ENCODE measurements around the gene QPCT.
"Not testable (repeated sequence)": the region's sequence is repeated elsewhere in the genome, so short reads cannot be mapped to it uniquely, and the experiment has no call there.

The QPCT gene

DNA sequence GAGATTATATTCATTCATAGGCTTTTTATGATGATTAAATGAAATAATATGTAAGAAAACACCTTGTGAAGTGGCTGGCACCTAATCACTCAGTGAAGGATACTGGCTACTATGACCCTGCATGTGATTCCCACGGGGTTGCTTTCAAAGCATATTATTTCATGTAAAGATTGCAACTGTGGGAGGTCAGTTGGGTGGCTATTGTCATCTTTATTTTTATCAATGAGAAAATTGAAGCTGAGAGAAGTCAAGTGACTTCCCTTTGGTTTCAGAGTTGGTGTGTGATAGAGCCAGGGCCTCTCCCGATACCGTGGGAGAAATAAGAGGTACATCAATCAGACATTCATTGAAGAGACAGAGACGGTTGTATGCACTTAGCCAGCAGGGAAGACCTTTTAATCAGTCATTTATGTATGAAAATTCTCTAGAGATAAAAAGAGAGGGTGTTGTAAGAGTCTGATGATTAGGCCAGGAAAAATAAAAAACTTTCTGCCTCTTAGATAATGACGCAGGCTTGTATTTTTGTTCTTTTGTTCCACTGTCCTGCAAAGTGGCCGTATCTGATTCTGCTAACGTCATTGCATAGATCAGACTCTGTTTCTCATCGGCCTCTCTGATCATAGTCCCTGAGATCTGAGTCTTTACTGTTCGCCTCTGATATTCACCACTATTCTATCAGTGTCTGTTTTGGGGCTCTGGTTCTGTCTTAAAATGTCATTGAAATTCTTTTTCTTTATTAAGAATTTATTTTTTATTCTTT is 50.5 kb downstream of the QPCT start:
- peak; percentile 49 to 93 for DNase-seq

DNA sequence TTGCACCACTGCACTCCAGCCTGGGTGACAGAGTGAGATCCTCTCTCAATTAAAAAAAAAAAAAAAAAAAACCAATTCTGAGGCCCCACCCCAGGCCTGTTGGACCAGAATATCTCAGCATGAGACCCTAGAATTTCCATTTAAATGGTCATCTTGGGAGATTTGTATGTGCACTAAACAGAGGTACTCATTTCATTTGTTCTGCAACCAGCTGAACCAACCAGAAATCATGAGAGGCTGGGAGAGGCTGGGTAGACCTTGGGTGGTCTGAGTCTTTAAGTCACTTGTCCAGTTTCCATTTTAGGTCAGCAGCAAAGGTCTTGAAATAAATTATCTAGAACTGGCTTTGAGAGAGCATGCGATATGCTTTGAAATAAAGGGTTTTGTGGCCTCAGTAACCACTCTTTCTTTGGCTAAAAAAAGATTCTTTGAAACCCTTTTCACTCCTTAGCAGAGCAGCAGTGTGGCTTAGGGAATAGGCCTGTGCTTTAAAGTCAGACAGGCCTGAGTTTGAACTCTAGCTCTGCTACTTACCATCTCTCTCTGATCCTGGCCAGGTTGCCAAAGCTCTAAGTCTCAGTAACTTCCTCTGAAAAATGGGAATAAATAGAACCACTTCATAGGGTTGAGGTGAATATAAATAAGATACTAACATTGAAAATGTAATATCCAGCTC is 52.6 kb downstream of the QPCT start:
- DNase-seq, result no peak

DNA sequence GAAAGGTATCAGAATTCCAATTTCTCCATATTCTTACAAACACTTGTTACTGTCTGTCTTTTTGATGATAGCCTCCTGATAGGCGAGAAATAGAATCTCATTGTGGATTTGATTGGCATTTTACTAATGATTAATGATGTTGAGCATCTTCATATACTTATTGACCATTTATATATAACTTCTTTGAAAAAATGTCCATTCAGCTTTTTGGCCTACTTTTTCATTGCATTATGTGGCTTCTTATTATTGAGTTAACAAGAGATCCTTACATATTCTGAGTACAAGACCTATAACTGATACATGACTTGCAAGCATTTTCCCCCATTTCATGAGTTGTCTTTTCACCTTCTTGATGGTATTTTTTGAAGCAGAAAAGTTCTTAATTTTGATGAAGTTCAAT is 54.6 kb downstream of the QPCT start:
- no peak for DNase-seq

DNA sequence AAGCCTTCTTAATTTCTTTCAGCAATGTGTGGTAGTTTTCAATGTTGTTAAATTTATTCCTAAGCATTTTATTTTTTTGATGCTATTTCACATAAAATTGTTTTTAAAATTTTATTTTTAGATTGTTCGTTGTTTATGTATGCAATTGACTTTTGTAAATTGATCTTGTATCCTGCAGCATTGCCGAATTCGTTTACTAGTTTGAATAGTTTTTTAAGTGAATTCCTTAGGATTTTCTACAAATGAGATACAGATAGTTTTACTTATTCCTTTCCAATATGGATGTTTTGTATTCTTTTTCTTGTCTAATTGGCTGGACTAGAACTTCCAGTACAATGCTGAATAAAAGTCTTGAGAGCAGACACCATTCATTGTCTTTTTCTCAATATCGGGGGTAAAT is 55.6 kb downstream of the QPCT start:
- DNase-seq, result no peak

DNA sequence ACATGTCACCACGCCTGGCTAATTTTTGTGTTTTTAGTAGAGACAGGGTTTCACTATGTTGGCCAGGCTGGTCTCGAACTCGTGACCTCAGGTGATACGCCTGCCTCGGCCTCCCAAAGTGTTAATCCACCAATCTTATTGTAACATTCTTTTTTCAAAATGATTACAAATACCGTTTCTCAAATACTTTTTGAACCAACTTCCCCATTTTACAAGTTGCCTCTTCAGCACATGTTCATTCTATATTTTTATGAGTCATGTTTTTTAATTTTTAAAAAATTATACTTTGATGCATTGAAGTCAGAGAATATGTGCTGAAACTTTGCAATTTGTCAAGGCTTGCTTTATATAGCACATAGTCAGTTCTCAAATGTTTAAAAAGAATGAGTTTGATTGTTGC is 58.2 kb downstream of the QPCT start:
- DNase-seq, result peak; percentile 38 to 41

DNA sequence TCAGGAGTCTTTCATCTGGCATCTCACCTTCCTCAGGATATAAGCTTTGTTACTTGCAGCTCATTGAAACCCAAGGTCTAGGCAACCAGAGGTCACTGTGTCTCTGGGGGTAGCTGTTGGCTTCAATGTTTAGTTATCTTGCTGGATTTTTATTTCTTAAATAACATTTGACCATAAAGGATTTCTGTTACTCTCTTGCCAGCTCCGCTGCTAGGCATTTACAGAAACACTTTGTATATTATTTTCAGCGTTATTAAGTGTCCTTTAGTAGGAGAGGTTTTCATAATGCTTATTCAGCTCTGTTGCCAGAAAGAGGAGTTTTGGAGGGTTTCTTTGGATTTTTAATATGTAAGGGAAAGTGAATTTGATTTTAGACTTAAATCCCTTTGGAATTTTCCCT is 61.4 kb downstream of the QPCT start:
- DNase-seq, result no peak

DNA sequence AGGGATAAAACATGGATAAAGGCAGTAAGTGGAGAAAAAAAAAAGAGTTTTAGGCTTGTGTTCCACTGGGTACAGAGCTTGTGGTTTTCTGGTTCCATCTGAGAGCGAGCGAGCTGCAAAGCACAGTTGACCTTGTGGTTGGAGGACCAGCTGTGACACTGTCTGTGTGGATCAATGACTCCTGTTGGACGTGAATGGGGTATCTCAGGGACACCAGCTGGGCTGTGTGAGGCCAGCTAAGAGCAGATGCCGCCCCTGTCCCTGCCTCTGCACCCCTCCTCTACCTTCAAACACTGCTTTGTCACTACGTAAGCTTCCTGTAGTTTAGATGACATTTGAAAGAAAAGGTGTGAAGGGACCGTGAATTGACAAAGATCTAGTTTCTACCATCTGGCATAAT is 67.8 kb downstream of the QPCT start:
- no peak for DNase-seq

DNA sequence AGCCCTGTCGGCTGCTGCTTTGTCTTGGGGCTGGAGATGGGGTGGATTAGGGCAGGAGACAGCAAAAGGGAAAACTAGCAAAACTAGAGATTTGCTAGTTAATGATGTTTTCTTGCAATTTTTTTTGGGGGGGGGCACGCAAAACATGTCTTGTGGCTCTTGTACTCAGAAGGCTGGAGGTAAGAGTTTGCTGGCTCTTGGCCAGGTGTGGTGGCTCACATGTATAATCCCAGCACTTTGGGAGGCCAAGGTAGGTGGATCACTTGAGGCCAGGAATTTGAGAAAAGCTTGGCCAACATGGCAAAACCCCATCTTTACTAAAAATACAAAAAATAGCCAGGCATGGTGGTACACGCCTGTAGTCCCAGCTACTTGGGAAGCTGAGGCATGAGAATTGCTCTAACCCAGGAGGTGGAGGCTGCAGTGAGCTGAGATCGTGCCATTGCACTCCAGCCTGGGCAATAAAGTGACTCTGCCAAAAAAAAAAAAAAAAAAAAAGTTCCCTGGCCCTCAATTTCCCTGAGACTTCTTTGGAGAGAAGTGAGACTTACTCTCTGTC is 69.6 kb downstream of the QPCT start:
- not testable (repeated sequence) for DNase-seq

DNA sequence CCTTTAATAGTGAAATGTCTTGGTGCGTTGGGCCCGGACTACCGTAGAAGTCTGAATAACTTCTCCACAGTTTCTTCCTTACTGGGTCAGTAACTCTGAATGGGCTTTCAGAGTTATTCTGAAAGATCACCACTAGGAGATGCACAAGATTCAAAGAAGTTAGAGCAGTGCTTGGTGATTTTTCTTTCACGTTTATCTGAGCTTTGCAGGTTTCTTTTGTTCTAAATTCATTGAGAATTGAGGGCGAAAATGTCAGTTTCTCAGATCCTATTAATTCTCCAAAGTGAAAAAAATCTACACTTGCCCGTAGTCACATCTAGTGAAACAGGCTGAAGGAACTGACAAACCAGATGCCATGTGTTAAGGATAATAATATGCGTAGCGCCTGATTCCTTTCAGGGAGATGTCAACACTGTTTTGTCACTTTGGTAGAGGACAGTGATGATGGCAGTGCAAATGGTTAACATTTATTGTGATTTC is 70.1 kb downstream of the QPCT start:
- peak; percentile 62 to 79 for DNase-seq

DNA sequence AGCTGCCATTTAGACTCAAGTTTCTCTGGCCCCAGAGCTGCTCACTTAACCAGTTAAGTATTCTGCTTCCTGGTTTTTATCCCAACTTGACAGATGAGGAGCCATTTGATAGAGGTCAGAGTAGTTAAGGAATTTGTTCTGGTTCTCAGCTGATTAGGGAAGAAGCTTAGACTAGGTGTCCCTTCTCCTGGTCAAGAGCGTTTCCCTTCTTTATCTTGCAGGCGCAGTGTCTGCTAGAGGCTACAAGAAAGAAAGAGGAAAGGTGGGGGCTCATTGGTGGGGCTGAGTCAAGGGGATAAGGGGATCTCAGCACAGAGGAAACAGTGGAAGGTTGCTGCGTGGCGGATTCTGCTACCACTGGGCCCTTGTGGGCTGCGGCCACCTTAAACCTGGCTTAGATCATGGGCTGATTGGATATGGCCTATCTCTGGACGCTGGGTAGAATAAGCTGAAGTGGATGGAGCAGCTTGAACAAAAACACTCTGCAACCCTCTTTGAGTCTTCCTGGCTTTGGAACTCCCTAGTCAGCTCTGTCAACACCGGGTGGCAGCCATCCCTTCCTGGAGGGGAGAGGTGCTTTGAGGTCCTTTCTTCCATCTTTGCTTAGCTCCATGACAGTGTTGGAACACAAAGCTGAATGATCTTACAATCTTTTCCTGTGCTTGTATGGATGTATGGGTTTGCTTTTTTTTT is 70.8 kb downstream of the QPCT start:
- no peak for DNase-seq

DNA sequence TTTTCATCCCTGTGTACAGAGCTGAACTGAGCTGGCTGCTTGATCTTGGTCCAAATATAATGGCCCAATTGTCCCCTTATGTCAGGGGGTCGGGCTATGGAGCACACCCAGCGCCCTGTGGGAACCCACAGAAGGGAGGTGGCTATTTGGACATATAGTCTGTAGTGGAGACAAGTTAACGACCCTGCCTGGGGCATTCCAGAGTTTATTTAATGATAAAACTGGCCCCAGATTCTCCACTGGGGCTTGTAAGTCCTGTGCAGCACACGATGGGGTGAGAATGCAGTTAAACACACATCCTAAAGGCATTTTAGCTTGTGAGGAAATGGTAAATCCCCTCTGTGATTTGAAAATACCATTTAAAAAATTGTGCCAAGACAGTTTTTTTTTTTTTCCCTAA is 72.9 kb downstream of the QPCT start:
- DNase-seq, result no peak

DNA sequence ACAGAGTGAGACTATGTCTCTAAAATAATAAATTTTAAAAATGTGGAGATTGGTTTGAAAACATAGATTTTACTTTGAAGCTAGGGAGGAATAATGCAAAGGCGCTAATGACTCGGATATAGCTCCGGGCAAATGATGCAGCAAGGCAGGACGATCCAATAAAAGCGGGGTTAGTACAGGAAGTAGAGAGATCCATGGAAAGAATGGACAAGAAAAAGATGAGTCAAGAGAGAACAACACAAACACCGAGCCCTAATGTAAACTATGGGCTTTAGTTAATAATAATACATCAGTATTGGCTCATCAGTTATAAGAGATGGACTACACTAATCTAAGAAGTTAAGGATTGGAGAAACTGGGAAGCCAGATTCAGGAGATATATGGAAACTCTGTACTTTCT is 74.5 kb downstream of the QPCT start:
- no peak for DNase-seq

DNA sequence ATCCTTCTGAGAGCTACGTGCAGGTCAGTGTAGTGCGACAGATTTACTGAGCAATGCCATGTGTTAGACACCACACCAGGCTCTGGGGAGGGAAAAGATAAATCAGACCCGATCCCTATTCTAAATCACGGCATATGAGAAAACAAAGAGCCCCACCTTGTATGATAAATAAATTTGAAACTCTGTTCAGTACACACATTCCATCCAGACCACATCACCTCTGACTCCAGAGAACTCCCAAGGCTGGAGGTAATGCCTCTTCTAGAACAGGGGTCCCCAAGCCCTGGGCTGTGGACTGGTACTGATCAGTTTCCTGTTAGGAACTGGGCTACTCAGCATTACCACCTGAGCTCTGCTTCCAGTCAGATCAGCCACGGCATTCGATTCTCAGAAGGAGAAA is 77.3 kb downstream of the QPCT start:
- DNase-seq, result no peak

DNA sequence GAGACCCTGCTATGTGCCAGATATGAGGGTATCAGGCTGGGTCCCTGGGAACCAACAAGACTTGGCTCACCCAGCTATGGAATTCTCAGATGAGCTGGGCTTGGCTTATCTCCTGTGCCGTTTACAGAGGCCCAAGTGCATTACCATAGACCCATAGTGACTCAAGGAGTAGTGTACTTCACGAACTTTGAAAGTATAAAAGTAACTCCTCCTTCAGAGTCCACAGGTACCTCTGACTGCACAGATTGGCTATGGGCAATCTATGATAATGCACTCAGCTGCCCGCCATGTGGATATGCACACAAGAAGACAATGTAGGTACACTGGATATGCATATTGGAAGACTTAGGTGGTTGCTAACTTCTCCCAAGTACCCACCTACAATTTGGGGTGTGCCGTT is 78.4 kb downstream of the QPCT start:
- no peak for DNase-seq

All from inflammatory macrophage treated with lipopolysaccharide for 1 hour (primary cell).